ENCODE data around the gene ALDH1L1.

Gene ALDH1L1

GRCh38 chr3:126117786-126118185 lies 62.6 kb downstream of the ALDH1L1 start:
- no peak for DNase-seq

- DNase-seq = no peak
Measured at GRCh38 chr3:126117212-126117611, 63.2 kb downstream of the ALDH1L1 start.

GRCh38 chr3:126116526-126116925 lies 63.9 kb downstream of the ALDH1L1 start:
- no peak for DNase-seq

GRCh38 chr3:126114443-126115386 lies 65.7 kb downstream of the ALDH1L1 start:
- peak; percentile 32 for DNase-seq

- peak; percentile 82 for DNase-seq
Measured at GRCh38 chr3:126113733-126114442, 66.5 kb downstream of the ALDH1L1 start.

- no peak for DNase-seq
Measured at GRCh38 chr3:126113238-126113555, 67.2 kb downstream of the ALDH1L1 start.

- DNase-seq = no peak
Measured at GRCh38 chr3:126112531-126113237, 67.7 kb downstream of the ALDH1L1 start.

GRCh38 chr3:126111566-126112475 lies 68.6 kb downstream of the ALDH1L1 start:
- no peak for DNase-seq

GRCh38 chr3:126111126-126111551 lies 69.2 kb downstream of the ALDH1L1 start:
- DNase-seq = no peak

- no peak for DNase-seq
Measured at GRCh38 chr3:126110431-126111125, 69.8 kb downstream of the ALDH1L1 start.

- no peak for DNase-seq
Measured at GRCh38 chr3:126109880-126110235, 70.5 kb downstream of the ALDH1L1 start.

GRCh38 chr3:126109146-126109879 lies 71.1 kb downstream of the ALDH1L1 start:
- no peak for DNase-seq

- DNase-seq = no peak
Measured at GRCh38 chr3:126108676-126109050, 71.7 kb downstream of the ALDH1L1 start.

GRCh38 chr3:126107957-126108675 lies 72.3 kb downstream of the ALDH1L1 start:
- no peak for DNase-seq

- no peak for DNase-seq
Measured at GRCh38 chr3:126107203-126107939, 73.0 kb downstream of the ALDH1L1 start.

GRCh38 chr3:126106336-126107202 lies 73.8 kb downstream of the ALDH1L1 start:
- DNase-seq = no peak

- DNase-seq = no peak
Measured at GRCh38 chr3:126105691-126106187, 74.6 kb downstream of the ALDH1L1 start.
